GM10248 (cell line): Measurements from ENCODE around the gene FTHL17.

Experiments used
- CTCF ChIA-PET: fragments of 300-600 bp; sonication (Branson Sonifier 250); formaldehyde crosslinking; extraction: SDS; loops from one replicate; lab custom pipeline; 2021; ENCODE audit warnings: antibody characterized with exemption; lab: Yijun Ruan, JAX
- POLR2A ChIA-PET: fragments of 350-650 bp; sonication (Branson Sonifier 250); formaldehyde crosslinking; extraction: SDS; loops from one replicate; lab custom pipeline; 2020; ENCODE audit warnings: antibody characterized with exemption; lab: Yijun Ruan, JAX
- DNase-seq: peaks from one replicate; pipeline ENCODE4 v3.0.0; 2012; ENCODE audit errors: extremely low spot score
- CTCF ChIP-seq: IDR thresholded peaks from 2 replicates; pipeline ENCODE4 v1.5.1; 2012; ENCODE audit warnings: mild to moderate bottlenecking, low read depth; ENCODE audit errors: extremely low read depth, missing control alignments, control extremely low read depth

Gene FTHL17

GRCh38 chrX:31074522-31074921, 2.7 kb upstream of the FTHL17 start:
- ChIA-PET POLR2A (no interaction called here), CTCF (no interaction called here)
- DNase-seq: no peak

GRCh38 chrX:31071262-31071661, 579 bp downstream of the FTHL17 start:
- no peak for DNase-seq
- CTCF ChIA-PET: no interaction called here
- TF ChIP-seq CTCF: no peak
- POLR2A ChIA-PET: no interaction called here

More at GRCh38 chrX:31074522-31074921, 2.7 kb upstream of the FTHL17 start:
- no peak for TF ChIP-seq CTCF

GRCh38 chrX:31070057-31070468, 1.8 kb downstream of the FTHL17 start:
- DNase-seq: peak; percentile 22
- ChIA-PET CTCF (interaction anchor here (1.2 kb wide), 1 partner anchor 31 kb away, joined by 3 read pairs; no protein-coding TSS in a partner anchor), POLR2A (no interaction called here)
- no peak for TF ChIP-seq CTCF

- POLR2A ChIA-PET: no interaction called here
- CTCF ChIA-PET: no interaction called here
- no peak for DNase-seq
- no peak for TF ChIP-seq CTCF
Observed at GRCh38 chrX:31063114-31063513, 8.7 kb downstream of the FTHL17 start.

GRCh38 chrX:31061091-31061490, 10.8 kb downstream of the FTHL17 start:
- TF ChIP-seq CTCF: no peak
- CTCF ChIA-PET: no interaction called here
- POLR2A ChIA-PET: no interaction called here
- no peak for DNase-seq

GRCh38 chrX:31060016-31060415, 11.8 kb downstream of the FTHL17 start:
- DNase-seq: no peak
- CTCF ChIA-PET: no interaction called here
- no peak for TF ChIP-seq CTCF
- POLR2A ChIA-PET: no interaction called here
